ENCODE measurements around the gene PRAMEF5.
"Not testable (repeated sequence)": the region's sequence is repeated elsewhere in the genome, so short reads cannot be mapped to it uniquely, and the experiment has no call there.

Gene PRAMEF5

DNA sequence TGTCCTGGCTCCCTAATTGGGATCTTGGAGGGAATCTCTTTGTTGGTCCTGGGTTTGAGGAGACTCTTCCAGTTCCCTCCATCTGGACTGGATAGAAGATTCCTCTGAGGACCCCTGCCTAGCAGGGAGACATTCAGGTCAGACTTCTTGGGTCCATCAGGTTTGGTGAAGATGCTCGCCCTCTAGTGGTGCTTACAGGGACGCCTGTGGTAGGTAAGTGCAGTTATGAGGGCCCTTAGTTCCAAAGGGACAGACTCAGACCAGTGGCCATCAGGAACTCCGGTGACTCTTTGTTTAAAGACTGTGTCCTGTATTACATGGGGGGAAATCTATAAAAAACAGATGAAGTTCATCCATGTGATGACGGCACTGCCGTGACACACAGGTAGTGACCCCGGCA, 23.0 kb downstream of the PRAMEF5 start:
- DNase-seq (ENCODE audit: low spot score), result not testable (repeated sequence)

DNA sequence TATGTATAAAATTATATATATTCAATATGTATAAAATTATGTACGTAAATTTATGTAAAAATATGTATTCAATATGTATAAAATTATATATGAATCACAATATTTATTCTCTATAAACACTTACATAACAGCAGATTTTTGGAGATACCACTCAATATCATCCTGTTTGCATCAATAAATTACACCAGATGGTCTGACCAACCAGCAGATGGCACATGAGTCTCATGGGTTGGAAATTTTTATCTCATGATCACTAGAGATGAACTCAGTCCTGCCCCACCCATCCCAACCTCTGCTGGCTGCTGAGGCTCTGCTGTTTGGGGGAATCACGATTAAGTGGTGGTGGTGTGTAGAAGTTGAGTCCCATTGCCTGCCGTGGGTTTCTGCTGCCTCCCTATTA, 25.6 kb downstream of the PRAMEF5 start:
- not testable (repeated sequence) for DNase-seq (ENCODE audit: low spot score)

- not testable (repeated sequence) for DNase-seq (ENCODE audit: low spot score)
These were observed 31.0 kb downstream of the PRAMEF5 start, which contains the start of gene PRAMEF8 for GRCh38 chr1:13285037-13285436. TSS of gene PRAMEF8 (minus strand) at chr1:13285137. CDS start at chr1:13284091, 1,046 bp downstream.

- DNase-seq (ENCODE audit: low spot score), result not testable (repeated sequence)
These were observed 35.0 kb downstream of the PRAMEF5 start for GRCh38 chr1:13289030-13289429.

DNA sequence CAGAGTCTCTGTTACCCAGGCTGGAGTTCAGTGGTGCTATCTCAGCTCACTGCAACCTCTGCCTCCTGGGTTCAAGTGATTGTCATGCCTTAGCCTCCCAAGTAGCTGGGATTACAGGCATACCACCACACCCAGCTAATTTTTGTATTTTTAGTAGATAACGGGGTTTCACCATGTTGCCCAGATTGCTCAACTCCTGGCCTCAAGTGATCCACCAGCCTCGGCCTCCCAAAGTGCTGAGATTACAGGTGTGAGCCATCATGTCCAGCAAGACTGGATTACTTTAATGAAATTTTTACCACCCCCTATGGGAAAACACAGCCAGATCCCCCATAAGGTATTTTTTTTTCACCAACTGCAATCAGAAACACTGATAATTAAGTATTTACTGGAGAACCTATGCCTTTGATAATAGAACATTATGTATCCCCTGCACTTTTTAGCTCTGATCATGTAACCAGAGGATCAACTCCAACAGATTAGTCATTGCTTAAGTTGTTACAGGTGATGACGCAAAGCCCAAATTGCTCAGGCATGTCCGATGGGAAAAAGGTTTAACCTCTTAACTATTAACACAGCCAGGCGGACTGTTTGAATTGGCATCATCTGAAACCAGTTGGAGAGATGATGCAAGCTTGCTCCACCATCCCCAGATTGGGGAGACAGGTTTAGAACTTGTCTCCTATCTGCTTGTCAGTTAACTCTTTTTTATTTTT, 43.4 kb downstream of the PRAMEF5 start:
- DNase-seq (ENCODE audit: low spot score), result not testable (repeated sequence)

DNA sequence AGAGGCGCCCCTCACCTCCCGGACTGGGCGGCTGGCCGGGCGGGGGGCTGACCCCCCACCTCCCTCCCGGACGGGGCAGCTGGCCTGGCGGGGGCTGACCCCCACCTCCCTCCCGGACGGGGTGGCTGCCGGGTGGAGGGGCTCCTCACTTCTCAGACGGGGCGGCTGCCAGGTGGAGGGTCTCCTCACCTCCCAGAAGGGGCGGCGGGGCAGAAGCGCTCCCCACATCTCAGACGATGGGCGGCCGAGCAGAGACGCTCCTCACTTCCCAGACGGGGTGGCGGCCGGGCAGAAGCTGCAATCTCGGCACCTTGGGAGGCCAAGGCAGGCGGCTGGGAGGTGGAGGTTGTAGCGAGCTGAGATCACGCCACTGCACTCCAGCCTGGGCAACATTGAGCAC, 44.7 kb downstream of the PRAMEF5 start:
- DNase-seq (ENCODE audit: low spot score), result not testable (repeated sequence)

DNA sequence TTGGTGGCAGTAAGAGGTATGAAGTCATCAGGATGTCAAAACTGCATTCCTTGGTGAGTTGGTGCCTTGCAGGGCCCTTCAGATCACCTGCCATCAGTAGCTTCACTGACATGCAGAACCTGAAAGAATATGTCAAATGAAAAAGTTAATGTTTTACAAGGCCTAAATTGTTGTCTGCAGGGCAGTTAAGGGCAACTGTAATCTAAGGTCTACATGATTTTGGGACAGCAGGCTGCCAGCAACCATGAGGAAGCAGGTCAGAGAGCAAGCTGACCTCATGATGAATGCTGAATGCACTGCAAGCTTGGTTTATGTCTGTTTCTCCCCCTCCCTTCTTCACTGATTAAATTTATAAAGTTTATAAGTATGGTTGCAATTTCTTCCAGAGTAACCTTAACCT, 48.2 kb downstream of the PRAMEF5 start:
- not testable (repeated sequence) for DNase-seq (ENCODE audit: low spot score)

GRCh38 chr1:13303239-13303638, 49.2 kb downstream of the PRAMEF5 start, which contains the start of gene PRAMEF33:
TSS of gene PRAMEF33 (plus strand) at chr1:13303539. CDS start at chr1:13305955, 2,416 bp downstream.
- not testable (repeated sequence) for DNase-seq (ENCODE audit: low spot score)
